Testis (tissue), 2 donors: ENCODE measurements around the gene ZBTB40.

Experiments used
- POLR2A ChIP-seq: fragments of 450-650 bp; IDR thresholded peaks from one replicate; pipeline ENCODE4 v1.6.1; 2017; ENCODE audit warnings: antibody characterized with exemption, mild to moderate bottlenecking, moderate library complexity
- TF ChIP-seq, protein P1 (sequence below), 3 experiments: fragments of 450-650 bp in 2 of 3; fragments of 200-600 bp in 1 of 3; sonication (generic) in 1 of 3; IDR thresholded peaks; one replicate each; pipeline ENCODE4 v1.5.1; 2016 to 2019; ENCODE audit warnings: antibody characterized with exemption in 3 of 3, mild to moderate bottlenecking in 2 of 3, moderate library complexity in 1 of 3

DNA sequence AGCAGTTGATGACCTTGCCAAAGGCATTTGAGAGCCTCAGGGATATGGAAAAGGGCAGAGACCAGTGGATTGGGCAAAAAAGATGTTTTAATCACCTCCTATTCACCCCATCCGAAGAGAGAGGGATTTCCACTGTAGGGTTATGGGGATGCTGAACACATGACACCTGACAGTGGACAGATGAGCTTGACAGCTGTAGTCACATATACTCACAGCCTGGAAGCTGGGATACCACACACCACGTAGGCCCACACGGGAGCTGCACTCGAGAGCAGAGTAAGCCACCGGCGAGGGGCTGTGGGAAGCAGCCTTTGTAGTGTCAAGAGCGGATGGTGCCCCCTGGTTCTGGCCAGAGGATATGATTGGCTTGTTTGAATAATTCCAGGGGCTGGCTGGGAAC, 20.0 kb downstream of the ZBTB40 start:
- TF ChIP-seq, protein P1, sequence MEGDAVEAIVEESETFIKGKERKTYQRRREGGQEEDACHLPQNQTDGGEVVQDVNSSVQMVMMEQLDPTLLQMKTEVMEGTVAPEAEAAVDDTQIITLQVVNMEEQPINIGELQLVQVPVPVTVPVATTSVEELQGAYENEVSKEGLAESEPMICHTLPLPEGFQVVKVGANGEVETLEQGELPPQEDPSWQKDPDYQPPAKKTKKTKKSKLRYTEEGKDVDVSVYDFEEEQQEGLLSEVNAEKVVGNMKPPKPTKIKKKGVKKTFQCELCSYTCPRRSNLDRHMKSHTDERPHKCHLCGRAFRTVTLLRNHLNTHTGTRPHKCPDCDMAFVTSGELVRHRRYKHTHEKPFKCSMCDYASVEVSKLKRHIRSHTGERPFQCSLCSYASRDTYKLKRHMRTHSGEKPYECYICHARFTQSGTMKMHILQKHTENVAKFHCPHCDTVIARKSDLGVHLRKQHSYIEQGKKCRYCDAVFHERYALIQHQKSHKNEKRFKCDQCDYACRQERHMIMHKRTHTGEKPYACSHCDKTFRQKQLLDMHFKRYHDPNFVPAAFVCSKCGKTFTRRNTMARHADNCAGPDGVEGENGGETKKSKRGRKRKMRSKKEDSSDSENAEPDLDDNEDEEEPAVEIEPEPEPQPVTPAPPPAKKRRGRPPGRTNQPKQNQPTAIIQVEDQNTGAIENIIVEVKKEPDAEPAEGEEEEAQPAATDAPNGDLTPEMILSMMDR (IDR thresholded peaks at IDR 0.05): no peak
- no peak for TF ChIP-seq POLR2A
